HG03025 (cell line): ENCODE measurements around the gene CDC42SE2.
"Not testable (repeated sequence)": the region's sequence is repeated elsewhere in the genome, so short reads cannot be mapped to it uniquely, and the experiment has no call there.

Source experiments
- ATAC-seq: cut with Tn5 transposase; IDR thresholded peaks from one replicate; pipeline ENCODE4 v1.9.1; 2021; ENCODE audit warnings: mild to moderate bottlenecking, moderate library complexity; ENCODE audit not compliant: unreplicated experiment, low FRiP score

Gene CDC42SE2

DNA sequence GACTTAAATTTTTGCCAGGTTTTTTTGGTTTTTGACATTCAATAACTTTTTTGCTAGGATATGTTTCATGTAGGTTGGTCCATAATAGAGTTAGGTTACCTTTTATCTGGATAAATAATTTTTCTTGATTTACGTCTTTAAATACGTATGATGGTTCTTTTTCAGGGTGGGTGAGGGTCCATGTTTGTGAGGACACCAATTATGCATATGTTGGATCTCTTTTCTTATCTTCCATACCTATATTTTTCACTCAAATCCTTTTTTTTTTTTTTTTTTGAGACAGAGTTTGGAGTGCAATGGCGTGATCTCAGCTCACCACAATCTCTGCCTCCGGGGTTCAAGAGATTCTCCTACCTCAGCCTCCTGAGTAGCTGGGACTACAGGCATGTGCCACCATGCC is 17.3 kb upstream of the CDC42SE2 start:
- ATAC-seq: no peak

- ATAC-seq: no peak
Measured at GRCh38 chr5:131250751-131251475, 12.9 kb upstream of the CDC42SE2 start.

DNA sequence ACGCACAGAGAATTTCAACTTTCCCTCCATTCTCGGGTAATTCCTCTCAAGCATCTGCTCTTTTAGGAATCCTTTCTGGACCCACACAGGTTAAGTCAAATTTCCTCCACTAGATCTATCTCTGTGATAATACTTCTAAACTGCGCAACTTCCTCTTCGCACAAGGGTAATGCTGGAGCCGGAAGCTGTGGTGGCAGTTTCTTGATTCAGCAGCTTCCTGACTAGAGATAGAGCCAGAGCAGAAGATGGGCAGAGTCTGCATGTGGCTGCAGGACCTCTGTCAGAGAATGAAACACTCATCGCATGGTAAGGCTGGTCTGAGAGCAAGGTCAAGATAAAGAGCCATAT is 11.1 kb upstream of the CDC42SE2 start:
- peak; percentile 91 for ATAC-seq

DNA sequence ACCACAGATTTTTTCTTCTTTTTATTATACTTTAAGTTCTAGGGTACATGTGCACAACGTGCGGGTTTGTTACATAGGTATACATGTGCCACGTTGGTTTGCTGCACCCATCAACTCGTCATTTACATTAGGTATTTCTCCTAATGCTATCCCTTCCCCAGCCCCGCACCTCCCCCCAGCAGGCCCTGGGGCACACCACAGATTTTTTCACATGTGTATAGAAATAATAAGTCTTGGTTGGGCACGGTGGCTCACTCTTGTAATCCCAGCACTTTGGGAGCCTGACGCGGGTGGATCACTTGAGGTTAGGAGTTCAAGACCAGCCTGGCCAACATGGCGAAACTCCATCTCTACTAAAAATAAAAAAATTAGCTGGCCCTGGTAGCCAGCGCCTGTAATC is 9.8 kb upstream of the CDC42SE2 start:
- ATAC-seq: not testable (repeated sequence)

DNA sequence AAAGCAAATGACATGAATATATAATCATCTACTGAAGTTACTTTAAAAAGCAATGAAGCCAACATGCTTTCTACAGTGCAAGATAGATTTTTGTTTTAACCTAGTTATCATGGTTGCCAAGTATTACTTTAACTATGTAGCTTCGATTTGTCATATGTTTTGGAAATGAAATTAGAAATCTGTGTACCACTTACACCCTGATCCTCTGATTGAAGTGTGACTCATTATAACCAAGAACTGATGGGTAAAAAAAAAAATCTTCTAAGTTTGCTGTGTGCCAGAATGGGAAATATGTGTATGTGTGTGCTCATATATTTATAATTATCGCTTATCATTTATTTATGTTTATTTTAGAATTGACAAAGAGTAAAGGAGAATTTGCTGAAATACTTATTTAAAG is 9.1 kb upstream of the CDC42SE2 start:
- ATAC-seq: no peak

DNA sequence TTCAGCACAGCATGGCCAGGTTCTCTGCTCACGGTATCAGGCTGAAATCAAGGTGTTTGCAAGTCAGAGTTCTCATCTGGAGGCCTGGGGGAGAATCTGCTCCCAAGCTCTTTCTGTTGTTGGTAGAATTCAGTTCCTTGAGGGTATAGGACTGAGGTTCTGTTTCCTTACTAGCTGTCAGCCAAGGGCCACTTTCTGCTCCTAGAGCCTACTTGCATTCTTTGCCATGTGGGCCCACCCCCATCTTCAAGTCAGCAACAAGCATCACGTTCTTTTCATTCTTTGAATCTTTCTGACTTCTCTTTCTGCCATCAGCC is 7.4 kb upstream of the CDC42SE2 start:
- ATAC-seq: no peak

- ATAC-seq: no peak
Measured at GRCh38 chr5:131258733-131259132, 5.1 kb upstream of the CDC42SE2 start.

DNA sequence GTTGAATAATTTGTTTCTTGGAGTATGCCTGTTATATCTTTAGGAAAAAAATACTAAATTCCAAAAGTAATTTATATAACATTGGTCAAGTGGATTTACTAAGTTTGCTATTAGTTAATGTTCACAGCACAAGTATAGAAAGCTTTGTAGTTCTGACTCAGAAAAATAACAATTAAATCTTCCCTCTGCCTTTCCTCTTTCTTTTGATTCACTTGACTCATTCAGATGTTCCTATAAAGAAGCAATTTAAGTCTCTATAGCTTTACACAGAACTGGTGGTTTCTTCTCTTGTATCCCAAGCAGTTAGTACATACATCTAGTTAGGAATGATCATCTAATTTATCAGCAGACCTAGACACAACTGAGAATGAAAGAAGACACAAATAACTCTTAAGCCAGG is 4.5 kb upstream of the CDC42SE2 start:
- ATAC-seq: no peak

- ATAC-seq: no peak
Measured at GRCh38 chr5:131260895-131261294, 3.0 kb upstream of the CDC42SE2 start.

DNA sequence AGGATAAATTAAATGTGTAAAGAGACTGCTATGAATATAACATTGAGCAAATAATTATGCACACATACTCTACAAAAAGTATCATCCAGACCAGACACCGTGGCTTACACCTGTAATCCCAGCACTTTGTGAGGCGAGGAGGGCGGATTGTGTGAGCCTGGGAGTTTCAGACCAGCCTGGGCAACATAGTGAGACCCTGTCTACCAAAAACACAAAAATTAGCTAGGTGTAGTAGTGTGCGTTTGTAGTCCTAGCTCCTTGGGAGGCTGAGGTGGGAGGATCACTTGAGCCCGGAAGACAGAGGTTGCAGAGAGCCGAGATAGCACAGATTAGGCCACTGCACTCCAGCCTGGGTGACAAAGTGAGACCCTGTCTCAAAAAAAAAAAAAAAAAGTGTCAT is 2.4 kb upstream of the CDC42SE2 start:
- ATAC-seq: no peak

GRCh38 chr5:131262953-131263541 is 806 bp upstream of the CDC42SE2 start:
- peak; percentile 6 for ATAC-seq

GRCh38 chr5:131264451-131265099 is 722 bp downstream of the CDC42SE2 start:
- ATAC-seq: peak; percentile 6

DNA sequence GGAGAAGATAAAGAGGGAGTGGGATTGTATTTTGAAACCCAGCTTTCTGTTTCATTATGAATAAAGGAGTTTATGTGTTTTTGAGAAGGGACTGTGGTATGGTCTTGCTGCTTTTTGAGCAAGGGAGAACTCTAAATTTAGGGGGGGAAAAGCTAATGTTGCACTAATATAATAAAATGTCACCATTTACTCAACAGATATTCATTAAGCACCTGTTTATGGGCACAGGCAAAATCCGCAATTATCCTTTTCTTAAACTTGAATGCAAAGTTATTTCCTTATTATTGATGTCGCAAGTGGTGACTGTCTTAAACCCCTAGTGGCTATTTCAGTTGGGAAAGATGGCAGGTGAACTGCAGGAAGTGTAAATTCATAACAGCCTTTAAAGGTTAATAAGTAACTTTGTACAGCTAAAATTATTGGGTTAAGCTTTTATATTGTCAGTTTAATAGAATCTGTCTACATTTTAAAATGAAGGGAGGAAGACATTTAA is 1.5 kb downstream of the CDC42SE2 start:
- no peak for ATAC-seq

GRCh38 chr5:131266370-131267060 is 2.7 kb downstream of the CDC42SE2 start:
- ATAC-seq: no peak

DNA sequence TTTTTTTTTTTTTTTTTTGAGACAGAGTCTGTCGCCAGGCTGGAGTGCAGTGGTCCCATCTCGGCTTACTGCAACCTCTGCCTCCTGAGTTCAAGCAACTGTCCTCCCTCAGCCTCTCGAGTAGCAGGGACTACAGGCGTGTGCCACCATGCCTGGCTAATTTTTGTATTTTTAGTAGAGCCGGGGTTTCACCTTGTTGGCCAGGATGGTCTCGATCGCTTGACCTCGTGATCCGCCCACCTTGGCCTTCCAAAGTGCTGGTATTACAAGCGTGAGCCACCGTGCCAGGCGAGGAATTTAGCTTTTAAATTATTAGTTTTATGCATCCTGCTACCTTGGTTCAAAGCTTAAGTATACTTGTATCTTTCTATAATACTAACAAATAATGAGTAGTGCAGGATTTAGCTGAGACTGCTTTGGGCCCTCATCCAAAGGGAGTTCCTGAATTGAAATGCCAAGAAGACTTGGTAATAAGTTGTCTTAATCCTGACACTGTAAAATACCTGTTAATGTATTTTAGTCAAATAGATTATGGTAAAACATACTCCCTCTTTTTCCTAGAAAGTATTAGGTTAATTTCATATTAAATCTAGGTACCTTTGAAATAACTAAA is 5.0 kb downstream of the CDC42SE2 start:
- ATAC-seq: no peak

DNA sequence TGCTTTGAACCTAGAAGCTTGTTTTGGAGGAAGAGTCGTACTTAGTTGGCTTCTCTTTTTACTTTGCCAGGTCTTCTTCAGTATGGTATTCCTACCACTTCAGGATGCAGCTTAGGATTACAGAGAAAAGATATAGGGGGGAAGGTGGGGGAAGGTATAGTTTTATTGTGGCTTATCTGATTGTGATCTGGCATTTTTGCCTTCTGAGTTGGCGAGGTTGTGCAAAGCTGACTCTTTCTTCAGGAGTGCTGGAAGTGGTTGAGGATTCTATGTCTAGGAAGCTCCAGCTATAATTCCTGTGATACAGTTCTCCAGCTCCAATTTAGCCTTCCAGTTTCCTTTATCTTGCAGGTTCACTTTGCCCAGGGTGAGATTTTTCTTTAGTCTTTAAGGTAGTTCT is 7.0 kb downstream of the CDC42SE2 start:
- no peak for ATAC-seq

GRCh38 chr5:131271888-131272287 is 8.0 kb downstream of the CDC42SE2 start:
- not testable (repeated sequence) for ATAC-seq

DNA sequence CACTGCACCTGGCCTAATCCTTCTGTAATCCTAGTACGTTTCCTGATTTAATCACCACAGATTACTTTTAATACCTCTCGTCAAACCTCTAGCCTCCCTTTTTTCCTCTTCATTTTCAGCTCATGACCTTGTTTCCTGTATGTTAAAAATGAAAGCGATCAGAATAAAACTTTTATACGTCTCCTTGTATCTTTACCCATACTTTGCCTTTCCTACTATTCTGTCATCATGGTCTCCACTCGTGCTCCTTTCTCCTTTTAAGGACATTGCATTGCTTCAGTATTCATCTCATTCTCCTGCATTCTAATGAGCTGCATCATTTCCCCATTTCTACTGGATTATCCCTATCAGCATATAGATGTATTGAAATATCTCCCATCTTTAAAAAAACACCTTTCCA is 8.5 kb downstream of the CDC42SE2 start:
- no peak for ATAC-seq

GRCh38 chr5:131272724-131273123 is 8.9 kb downstream of the CDC42SE2 start:
- no peak for ATAC-seq

- peak; percentile 32 for ATAC-seq
Measured at GRCh38 chr5:131274326-131275063, 10.6 kb downstream of the CDC42SE2 start.
